ENCODE data around the gene RNF123. TPM values are rescaled to one million over a fixed set of nuclear protein-coding genes. Genes with fewer than 3 reads are reported as not detected.

The RNF123 gene
- total and polyA plus RNA-seq, 4 donors: 34.3 to 104 (median 40.2) TPM

- no peaks in the 10 kb centered on the region for H3K27me3 ChIP-seq (ENCODE audit: control insufficient read depth in 4 of 4, insufficient read depth in 4 of 4, low read length in 3 of 4)
- peaks cover 6 to 40% (median 28%) of the 10 kb centered on the region in 4 donors for H3K4me1 ChIP-seq (ENCODE audit: control insufficient read depth in 4 of 4, insufficient read depth in 4 of 4, low read length in 3 of 4)
- no peaks in the 10 kb centered on the region for H3K9me3 ChIP-seq (ENCODE audit: control insufficient read depth in 4 of 4, low read length in 3 of 4)
- TF ChIP-seq NR2F2 (IDR thresholded peaks at IDR 0.05) (no peak), RAD21 (IDR thresholded peaks at IDR 0.05) (no peak), RXRA (IDR thresholded peaks at IDR 0.05) (no peak), EGR1 (IDR thresholded peaks at IDR 0.05; ENCODE audit: low read depth in 2 of 2) (no peak), ATF3 (IDR thresholded peaks at IDR 0.05) (no peak), FOXA1 (IDR thresholded peaks at IDR 0.05) (no peak), TAF1 (conservative IDR thresholded peaks at IDR 0.05) (no peak), MAX (IDR thresholded peaks at IDR 0.05) (no peak), HNF4A (conservative IDR thresholded peaks at IDR 0.05) (no peak)
- TF ChIP-seq, protein P1, sequence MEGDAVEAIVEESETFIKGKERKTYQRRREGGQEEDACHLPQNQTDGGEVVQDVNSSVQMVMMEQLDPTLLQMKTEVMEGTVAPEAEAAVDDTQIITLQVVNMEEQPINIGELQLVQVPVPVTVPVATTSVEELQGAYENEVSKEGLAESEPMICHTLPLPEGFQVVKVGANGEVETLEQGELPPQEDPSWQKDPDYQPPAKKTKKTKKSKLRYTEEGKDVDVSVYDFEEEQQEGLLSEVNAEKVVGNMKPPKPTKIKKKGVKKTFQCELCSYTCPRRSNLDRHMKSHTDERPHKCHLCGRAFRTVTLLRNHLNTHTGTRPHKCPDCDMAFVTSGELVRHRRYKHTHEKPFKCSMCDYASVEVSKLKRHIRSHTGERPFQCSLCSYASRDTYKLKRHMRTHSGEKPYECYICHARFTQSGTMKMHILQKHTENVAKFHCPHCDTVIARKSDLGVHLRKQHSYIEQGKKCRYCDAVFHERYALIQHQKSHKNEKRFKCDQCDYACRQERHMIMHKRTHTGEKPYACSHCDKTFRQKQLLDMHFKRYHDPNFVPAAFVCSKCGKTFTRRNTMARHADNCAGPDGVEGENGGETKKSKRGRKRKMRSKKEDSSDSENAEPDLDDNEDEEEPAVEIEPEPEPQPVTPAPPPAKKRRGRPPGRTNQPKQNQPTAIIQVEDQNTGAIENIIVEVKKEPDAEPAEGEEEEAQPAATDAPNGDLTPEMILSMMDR (IDR thresholded peaks at IDR 0.05; ENCODE audit: low read depth, low read length, missing input control): no peak
- TF ChIP-seq, protein P2, sequence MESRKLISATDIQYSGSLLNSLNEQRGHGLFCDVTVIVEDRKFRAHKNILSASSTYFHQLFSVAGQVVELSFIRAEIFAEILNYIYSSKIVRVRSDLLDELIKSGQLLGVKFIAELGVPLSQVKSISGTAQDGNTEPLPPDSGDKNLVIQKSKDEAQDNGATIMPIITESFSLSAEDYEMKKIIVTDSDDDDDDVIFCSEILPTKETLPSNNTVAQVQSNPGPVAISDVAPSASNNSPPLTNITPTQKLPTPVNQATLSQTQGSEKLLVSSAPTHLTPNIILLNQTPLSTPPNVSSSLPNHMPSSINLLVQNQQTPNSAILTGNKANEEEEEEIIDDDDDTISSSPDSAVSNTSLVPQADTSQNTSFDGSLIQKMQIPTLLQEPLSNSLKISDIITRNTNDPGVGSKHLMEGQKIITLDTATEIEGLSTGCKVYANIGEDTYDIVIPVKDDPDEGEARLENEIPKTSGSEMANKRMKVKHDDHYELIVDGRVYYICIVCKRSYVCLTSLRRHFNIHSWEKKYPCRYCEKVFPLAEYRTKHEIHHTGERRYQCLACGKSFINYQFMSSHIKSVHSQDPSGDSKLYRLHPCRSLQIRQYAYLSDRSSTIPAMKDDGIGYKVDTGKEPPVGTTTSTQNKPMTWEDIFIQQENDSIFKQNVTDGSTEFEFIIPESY (IDR thresholded peaks at IDR 0.05): no peak
- peak; percentile 34 for DNase-seq (ENCODE audit: low spot score)
- WGBS: 81% methylated on average over 9 of the region's 9 CpGs
- peaks cover 0 to 29% (median 10%) of the 10 kb centered on the region in 4 donors for H3K36me3 ChIP-seq (ENCODE audit: control insufficient read depth in 4 of 4, insufficient read depth in 3 of 4, low read depth in 1 of 4, low read length in 3 of 4)
- H3K9ac ChIP-seq (ENCODE audit: low read depth in 1 of 2, low read length in 2 of 2): no peak overlapping the region
- H3K27ac ChIP-seq (ENCODE audit: low read depth in 1 of 2, low read length in 2 of 2): no peak overlapping the region
- H3K4me3 ChIP-seq (ENCODE audit: low read depth in 1 of 3, low read length in 3 of 3): no peak overlapping the region
Measured at GRCh38 chr3:49721596-49721895, 32.2 kb downstream of the RNF123 start.

DNA sequence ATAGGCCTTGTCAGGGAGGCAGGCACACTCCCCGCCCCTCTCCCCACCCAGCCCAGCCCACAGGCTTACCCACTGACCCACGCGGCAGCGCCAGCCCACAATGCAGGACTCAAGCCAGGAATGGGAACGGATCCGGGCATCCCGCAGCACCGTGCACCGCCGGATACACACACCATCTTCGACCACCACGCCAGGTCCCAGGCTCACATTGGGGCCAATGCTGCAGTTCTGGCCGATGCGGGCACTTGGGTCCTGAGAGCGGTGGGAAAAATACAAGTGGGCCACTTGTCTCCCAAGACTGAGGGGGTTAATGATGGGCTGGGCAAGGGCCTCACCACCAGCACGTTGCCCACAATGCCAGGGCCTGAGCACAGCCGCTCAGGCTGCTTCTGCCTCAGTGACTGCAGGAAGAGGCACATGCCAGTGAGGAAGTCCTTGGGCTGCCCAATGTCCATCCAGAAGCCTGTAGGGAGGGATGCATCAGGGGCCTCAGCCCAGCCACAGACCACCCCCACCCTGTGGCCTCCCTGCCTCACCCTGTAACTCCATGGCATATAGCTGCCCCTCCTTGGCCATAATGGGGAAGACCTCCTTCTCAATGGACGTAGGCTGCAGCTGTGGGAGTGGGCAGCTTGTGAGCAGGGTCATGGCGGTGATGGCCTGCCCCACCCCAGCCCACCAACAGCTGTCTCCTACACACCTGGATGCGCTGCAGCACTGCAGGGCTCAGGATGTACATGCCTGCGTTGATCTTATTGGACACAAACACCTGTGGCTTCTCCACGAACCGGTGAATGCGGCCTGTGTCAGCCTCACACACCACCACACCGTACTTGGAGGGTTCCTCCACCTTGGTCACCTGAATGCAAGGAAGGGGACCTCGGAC is 32.8 kb downstream of the RNF123 start:
- peak; percentile 36 for DNase-seq (ENCODE audit: low spot score)
- TF ChIP-seq, protein P2 (IDR thresholded peaks at IDR 0.05): no peak
- TF ChIP-seq GABPA (IDR thresholded peaks at IDR 0.05 in 1 of 2, conservative IDR thresholded peaks at IDR 0.05 in 1 of 2) (no peak), RXRA (IDR thresholded peaks at IDR 0.05) (no peak), ATF3 (IDR thresholded peaks at IDR 0.05) (no peak), EGR1 (IDR thresholded peaks at IDR 0.05; ENCODE audit: low read depth in 2 of 2) (no peak), NR2F2 (IDR thresholded peaks at IDR 0.05) (no peak), FOXA2 (IDR thresholded peaks at IDR 0.05) (no peak), YY1 (IDR thresholded peaks at IDR 0.05) (no peak), TAF1 (conservative IDR thresholded peaks at IDR 0.05) (no peak), REST (IDR thresholded peaks at IDR 0.05) (no peak), SP1 (IDR thresholded peaks at IDR 0.05) (no peak), RAD21 (IDR thresholded peaks at IDR 0.05) (no peak), FOXA1 (IDR thresholded peaks at IDR 0.05) (no peak), HNF4G (IDR thresholded peaks at IDR 0.05) (no peak)
- TF ChIP-seq, protein P1 (IDR thresholded peaks at IDR 0.05; ENCODE audit: low read depth, low read length, missing input control): no peak

More for the DNA sequence above, 32.8 kb downstream of the RNF123 start:
- H3K36me3 ChIP-seq (ENCODE audit: control insufficient read depth in 4 of 4, insufficient read depth in 3 of 4, low read depth in 1 of 4, low read length in 3 of 4): peaks cover 3 to 26% (median 11%) of the 10 kb centered on the region in 4 donors
- peak overlapping the region in 2 of 3 donors; percentile 91 to 93 for H3K4me3 ChIP-seq (ENCODE audit: low read depth in 1 of 3, low read length in 3 of 3)
- H3K9me3 ChIP-seq (ENCODE audit: control insufficient read depth in 4 of 4, low read length in 3 of 4): no peaks in the 10 kb centered on the region
- no peaks in the 10 kb centered on the region for H3K27me3 ChIP-seq (ENCODE audit: control insufficient read depth in 4 of 4, insufficient read depth in 4 of 4, low read length in 3 of 4)
- H3K4me1 ChIP-seq (ENCODE audit: control insufficient read depth in 4 of 4, insufficient read depth in 4 of 4, low read length in 3 of 4): peaks cover 6 to 42% (median 28%) of the 10 kb centered on the region in 4 donors
- 86% methylated on average over 26 of the region's 26 CpGs for WGBS
- H3K27ac ChIP-seq (ENCODE audit: low read depth in 1 of 2, low read length in 2 of 2): peak overlapping the region in 1 of 2 donors; percentile 88
- no peak overlapping the region for H3K9ac ChIP-seq (ENCODE audit: low read depth in 1 of 2, low read length in 2 of 2)
